ENCODE measurements around the gene SLC1A2.

Gene SLC1A2

GRCh38 chr11:35216962-35217678 is 202.2 kb downstream of the SLC1A2 start:
- Histone ChIP-seq H3K36me3 (replicated peaks; ENCODE audit: low read depth, low read length) (peaks cover 80% of the 10 kb centered on the region), H3K4me3 (ENCODE audit: low read length) (no peak overlapping the region), H4K20me1 (ENCODE audit: insufficient read depth, low read length) (peaks cover 26% of the 10 kb centered on the region), H3K79me2 (ENCODE audit: low read length) (peaks cover 36% of the 10 kb centered on the region), H3K27me3 (ENCODE audit: low read depth, low read length) (no peaks in the 10 kb centered on the region), H2AFZ (ENCODE audit: low read depth, low read length) (no peak overlapping the region), H3K4me1 (ENCODE audit: low read length) (peaks cover 9% of the 10 kb centered on the region), H3K9ac (ENCODE audit: low read length) (no peak overlapping the region), H3K9me3 (ENCODE audit: insufficient read depth, low read length) (no peaks in the 10 kb centered on the region), H3K27ac (ENCODE audit: low read length) (peak overlapping the region; percentile 10), H3K4me2 (ENCODE audit: low read length) (no peak overlapping the region)
- TF ChIP-seq EZH2phosphoT487 (IDR thresholded peaks at IDR 0.05; ENCODE audit: low read depth): no peak
- TF ChIP-seq, protein P1, sequence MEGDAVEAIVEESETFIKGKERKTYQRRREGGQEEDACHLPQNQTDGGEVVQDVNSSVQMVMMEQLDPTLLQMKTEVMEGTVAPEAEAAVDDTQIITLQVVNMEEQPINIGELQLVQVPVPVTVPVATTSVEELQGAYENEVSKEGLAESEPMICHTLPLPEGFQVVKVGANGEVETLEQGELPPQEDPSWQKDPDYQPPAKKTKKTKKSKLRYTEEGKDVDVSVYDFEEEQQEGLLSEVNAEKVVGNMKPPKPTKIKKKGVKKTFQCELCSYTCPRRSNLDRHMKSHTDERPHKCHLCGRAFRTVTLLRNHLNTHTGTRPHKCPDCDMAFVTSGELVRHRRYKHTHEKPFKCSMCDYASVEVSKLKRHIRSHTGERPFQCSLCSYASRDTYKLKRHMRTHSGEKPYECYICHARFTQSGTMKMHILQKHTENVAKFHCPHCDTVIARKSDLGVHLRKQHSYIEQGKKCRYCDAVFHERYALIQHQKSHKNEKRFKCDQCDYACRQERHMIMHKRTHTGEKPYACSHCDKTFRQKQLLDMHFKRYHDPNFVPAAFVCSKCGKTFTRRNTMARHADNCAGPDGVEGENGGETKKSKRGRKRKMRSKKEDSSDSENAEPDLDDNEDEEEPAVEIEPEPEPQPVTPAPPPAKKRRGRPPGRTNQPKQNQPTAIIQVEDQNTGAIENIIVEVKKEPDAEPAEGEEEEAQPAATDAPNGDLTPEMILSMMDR (IDR thresholded peaks at IDR 0.05; ENCODE audit: low read depth, low read length): no peak

- Histone ChIP-seq H3K27ac (ENCODE audit: low read length) (no peak overlapping the region), H3K9ac (ENCODE audit: low read length) (no peak overlapping the region), H3K4me1 (ENCODE audit: low read length) (peaks cover 21% of the 10 kb centered on the region), H3K9me3 (ENCODE audit: insufficient read depth, low read length) (no peaks in the 10 kb centered on the region), H3K36me3 (replicated peaks; ENCODE audit: low read depth, low read length) (peaks cover 76% of the 10 kb centered on the region), H3K27me3 (ENCODE audit: low read depth, low read length) (no peaks in the 10 kb centered on the region), H3K79me2 (ENCODE audit: low read length) (peaks cover 45% of the 10 kb centered on the region), H2AFZ (ENCODE audit: low read depth, low read length) (no peak overlapping the region), H4K20me1 (ENCODE audit: insufficient read depth, low read length) (peaks cover 35% of the 10 kb centered on the region), H3K4me2 (ENCODE audit: low read length) (no peak overlapping the region), H3K4me3 (ENCODE audit: low read length) (no peak overlapping the region)
- TF ChIP-seq, protein P1 (IDR thresholded peaks at IDR 0.05; ENCODE audit: low read depth, low read length): no peak
- no peak for TF ChIP-seq EZH2phosphoT487 (IDR thresholded peaks at IDR 0.05; ENCODE audit: low read depth)
Measured at GRCh38 chr11:35215945-35216344, 203.4 kb downstream of the SLC1A2 start.

GRCh38 chr11:35214792-35215193 is 204.6 kb downstream of the SLC1A2 start:
- peaks cover 30% of the 10 kb centered on the region for H3K4me1 ChIP-seq (ENCODE audit: low read length)
- TF ChIP-seq, protein P1 (IDR thresholded peaks at IDR 0.05; ENCODE audit: low read depth, low read length): no peak
- TF ChIP-seq EZH2phosphoT487 (IDR thresholded peaks at IDR 0.05; ENCODE audit: low read depth): no peak
- H3K27ac ChIP-seq (ENCODE audit: low read length): no peak overlapping the region
- no peak overlapping the region for H3K4me3 ChIP-seq (ENCODE audit: low read length)
- no peak overlapping the region for H3K4me2 ChIP-seq (ENCODE audit: low read length)
- H3K9me3 ChIP-seq (ENCODE audit: insufficient read depth, low read length): no peaks in the 10 kb centered on the region
- peaks cover 44% of the 10 kb centered on the region for H4K20me1 ChIP-seq (ENCODE audit: insufficient read depth, low read length)
- peaks cover 54% of the 10 kb centered on the region for H3K79me2 ChIP-seq (ENCODE audit: low read length)
- H2AFZ ChIP-seq (ENCODE audit: low read depth, low read length): no peak overlapping the region
- no peaks in the 10 kb centered on the region for H3K27me3 ChIP-seq (ENCODE audit: low read depth, low read length)
- H3K36me3 ChIP-seq (replicated peaks; ENCODE audit: low read depth, low read length): peaks cover 82% of the 10 kb centered on the region
- H3K9ac ChIP-seq (ENCODE audit: low read length): no peak overlapping the region

GRCh38 chr11:35214226-35214770 is 205.1 kb downstream of the SLC1A2 start:
- peaks cover 49% of the 10 kb centered on the region for H4K20me1 ChIP-seq (ENCODE audit: insufficient read depth, low read length)
- H3K36me3 ChIP-seq (replicated peaks; ENCODE audit: low read depth, low read length): peaks cover 82% of the 10 kb centered on the region
- H3K4me2 ChIP-seq (ENCODE audit: low read length): no peak overlapping the region
- no peak overlapping the region for H3K9ac ChIP-seq (ENCODE audit: low read length)
- peaks cover 59% of the 10 kb centered on the region for H3K79me2 ChIP-seq (ENCODE audit: low read length)
- H3K4me3 ChIP-seq (ENCODE audit: low read length): no peak overlapping the region
- no peak overlapping the region for H2AFZ ChIP-seq (ENCODE audit: low read depth, low read length)
- H3K4me1 ChIP-seq (ENCODE audit: low read length): peaks cover 33% of the 10 kb centered on the region
- no peaks in the 10 kb centered on the region for H3K9me3 ChIP-seq (ENCODE audit: insufficient read depth, low read length)
- H3K27ac ChIP-seq (ENCODE audit: low read length): no peak overlapping the region
- H3K27me3 ChIP-seq (ENCODE audit: low read depth, low read length): no peaks in the 10 kb centered on the region
- no peak for TF ChIP-seq EZH2phosphoT487 (IDR thresholded peaks at IDR 0.05; ENCODE audit: low read depth)
- TF ChIP-seq, protein P1 (IDR thresholded peaks at IDR 0.05; ENCODE audit: low read depth, low read length): no peak
